ENCODE data around the gene EYS.

Gene EYS

DNA sequence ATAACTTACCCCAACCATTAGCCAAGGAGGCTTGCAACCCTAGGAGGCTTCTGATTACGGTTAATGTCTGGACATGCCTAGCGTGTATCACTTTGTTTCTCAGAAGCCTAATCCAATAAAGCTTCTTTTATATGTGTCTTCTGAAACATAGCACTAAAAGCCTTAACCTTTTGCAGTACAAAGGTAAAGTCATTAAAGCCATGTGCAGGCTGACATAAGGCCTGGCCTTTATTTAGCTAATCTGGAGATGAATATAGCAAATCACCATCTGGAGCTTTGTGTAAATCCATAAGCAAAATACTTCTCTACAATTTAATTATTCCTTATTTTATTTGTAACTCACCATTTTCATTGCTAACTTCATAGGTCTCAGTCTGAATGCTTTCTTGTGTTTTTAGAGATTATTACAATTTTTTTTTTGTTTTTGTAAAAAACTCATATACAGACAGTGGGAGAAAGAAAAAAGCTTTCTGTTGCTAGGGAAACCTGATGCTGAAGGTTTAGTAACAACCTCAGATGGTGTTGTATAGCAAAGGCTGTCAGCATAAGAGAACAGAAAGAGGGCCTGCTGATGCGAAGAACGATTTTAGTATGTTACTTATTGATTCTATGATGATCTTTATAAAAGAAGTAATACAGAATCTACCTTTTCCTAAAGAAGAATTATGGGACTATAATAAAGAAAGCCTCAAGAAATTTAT lies at the start of gene EYS:
Gene EYS, minus strand, starts transcription at position 101 of the 701 bp plus-strand sequence. CDS start 211,816 bp downstream, outside the sequence.
- no peak for DNase-seq (ENCODE audit: low spot score)

- DNase-seq (ENCODE audit: low spot score): no peak
These were observed 39.3 kb upstream of the EYS start for GRCh38 chr6:65746302-65746701.

DNA sequence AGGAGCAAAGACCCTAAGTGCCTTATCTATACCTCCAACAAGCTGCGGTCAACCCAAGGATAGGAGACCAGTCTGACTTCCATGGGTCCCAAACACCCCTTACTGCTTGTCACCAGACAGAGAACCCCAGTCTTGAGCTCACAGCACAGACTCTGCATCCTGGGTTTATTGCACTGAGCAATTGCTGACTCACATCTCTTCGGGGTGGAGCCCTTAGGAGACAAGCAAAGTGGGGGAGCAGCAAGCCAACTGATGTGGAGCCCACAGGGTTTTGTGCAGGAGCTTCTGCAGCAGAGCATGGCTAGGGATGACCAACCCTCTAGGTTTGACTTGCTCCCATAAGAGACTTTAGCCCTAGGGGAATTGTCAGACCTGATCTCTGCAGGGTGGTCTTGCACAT lies 38.6 kb upstream of the EYS start:
- DNase-seq (ENCODE audit: low spot score): no peak

DNA sequence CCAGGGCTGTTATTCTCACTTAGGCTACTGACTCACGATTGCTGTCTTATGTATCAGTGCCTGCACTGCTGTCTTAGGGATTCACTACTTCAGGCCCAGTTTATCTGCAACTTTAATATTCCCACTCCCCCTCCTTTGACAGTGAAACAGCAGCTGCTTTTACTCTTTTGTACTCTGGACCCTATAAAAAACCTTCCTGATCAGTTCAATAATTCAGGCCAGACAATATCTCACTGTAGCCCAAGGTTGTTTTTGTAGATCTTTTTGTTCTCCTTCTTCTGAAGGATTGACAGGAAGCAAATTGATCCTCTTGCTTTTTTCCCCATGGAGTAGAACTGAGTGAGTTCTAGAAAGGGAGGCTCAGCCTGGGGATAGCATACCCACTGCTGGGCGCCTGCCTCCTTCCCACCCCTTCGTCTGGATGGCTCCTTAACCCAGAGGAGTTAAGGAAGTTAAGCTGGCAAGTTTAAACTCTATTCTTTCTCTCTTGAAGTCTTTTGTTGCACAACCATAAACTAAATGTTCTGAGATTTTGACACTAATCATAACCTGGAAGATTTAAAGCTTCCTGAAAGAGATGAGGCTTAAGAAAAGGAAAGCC lies 22.0 kb upstream of the EYS start:
- no peak for DNase-seq (ENCODE audit: low spot score)

DNA sequence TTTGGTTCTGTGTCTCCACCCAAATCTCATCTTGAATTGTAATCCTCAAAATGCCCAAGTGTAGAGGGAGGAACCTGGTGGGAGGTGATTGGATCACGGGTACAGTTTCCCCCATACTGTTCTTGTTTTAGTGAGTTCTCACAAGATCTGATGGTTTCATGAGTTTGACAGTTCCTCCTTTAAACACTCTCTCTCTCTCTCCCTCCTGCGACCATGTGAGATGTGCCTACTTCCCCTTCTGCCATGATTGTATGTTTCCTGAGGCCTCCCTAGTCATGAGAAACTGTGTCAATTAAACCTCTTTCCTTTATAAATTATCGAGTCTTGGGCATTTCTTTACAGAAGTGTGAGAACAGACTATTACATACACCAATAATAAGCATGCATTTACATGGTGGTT lies 12.1 kb upstream of the EYS start:
- no peak for DNase-seq (ENCODE audit: low spot score)

DNA sequence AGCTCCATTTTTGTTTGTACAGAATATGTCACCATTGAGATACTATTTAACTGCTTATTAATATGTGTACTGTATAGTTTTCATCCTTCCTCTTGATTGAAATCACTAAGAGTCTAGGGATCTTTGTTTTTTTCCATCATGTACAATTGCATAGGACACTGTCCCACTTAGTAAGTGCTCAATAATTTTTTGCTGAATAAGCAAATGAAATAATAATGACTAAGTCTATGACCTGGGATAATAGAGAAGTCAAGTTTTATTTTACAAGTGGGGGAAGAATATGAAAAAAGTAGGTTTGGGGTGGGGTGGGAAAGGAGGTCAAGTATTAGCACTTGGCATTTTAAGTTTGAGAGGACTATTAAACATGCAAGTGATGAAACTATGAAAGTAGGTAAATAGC lies 4.5 kb upstream of the EYS start:
- no peak for DNase-seq (ENCODE audit: low spot score)

DNA sequence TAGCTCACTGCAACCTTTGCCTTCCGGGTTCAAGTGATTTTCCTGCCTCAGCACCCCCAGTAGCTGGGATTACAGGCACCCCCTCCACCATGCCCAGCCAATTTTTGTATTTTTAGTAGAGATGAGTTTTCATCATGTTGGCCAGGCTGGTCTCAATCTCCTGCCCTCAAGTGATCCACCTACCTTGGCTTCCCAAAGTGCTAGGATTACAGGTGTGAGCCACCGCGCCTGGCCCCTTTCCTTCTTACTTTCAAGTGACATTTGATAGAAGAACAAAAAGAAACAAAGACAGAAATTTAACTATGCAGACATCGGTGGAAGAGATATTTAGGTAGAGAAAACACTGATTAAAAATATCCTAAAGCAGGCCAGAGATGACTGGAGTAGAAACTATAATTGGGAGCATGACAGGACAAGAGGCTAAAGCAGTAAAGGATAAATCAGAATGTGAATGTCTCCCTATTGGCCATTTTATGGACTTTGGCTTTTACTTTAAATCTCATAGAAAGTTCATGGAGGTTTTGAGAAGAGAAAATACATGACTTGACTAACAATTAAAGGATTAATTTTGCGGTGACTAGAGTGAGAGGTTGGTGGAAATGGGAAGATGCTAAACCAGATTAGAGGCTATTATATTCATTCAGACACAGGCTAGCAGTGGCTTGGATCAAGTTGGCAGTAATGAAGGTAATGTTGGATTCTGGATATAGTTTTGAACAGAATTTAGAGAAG lies 2.2 kb upstream of the EYS start:
- DNase-seq (ENCODE audit: low spot score): no peak

DNA sequence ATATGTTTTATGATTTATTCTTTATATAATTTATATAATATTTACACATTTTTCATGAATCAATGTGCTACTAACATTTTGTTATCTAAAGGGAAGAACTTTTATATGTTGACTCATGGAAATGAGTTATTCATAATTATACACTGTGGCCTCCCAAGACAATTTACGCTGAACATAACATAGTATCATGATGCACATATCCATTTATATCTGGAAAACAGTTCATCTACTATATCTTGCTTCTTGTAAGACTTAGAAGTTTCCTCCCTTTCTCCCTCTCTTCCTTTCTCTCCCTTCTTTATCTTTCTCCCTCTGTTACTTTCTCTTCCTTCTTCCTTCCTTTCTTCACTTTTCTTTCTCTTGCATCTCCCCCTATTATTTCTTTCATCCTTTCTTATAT lies 1.1 kb upstream of the EYS start:
- DNase-seq (ENCODE audit: low spot score): no peak

DNA sequence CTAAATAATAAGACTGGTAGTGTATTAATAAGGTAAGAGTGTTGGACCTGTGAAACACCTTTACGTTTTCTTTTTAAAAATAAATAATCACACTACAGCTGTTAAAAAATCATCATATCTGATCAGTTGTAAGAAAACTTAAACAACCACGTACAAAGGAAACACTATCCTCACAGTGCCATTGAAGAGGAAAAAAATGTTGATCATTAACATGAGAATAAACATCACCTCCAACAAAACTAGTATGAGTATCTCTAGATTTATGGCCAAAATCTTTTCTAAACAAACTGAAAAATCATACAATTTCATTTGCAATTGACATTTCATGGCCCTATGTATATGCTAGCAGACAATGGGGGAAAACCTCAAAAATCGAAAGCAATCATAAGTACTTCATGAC lies 590 bp downstream of the EYS start:
- DNase-seq (ENCODE audit: low spot score): no peak

DNA sequence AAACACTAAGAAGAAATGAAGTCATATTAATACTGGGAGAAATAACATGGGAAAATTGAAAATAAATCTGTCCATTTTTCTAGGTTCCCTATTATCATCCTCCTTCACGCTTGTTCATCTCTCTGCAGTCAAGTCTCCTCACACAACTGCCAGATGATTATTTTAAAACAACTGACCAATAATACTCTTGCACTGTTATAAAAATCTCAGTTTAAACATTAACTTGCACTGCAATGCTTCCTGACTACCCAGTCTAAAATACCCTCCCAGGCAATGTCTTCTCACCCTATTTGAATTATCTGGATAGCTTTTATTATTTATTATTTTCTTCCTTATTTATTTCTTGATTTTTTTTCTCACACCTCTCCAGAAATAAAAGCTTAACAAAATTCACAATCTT lies 5.7 kb downstream of the EYS start:
- no peak for DNase-seq (ENCODE audit: low spot score)

GRCh38 chr6:65700561-65700960 lies 6.5 kb downstream of the EYS start:
- DNase-seq (ENCODE audit: low spot score): no peak

DNA sequence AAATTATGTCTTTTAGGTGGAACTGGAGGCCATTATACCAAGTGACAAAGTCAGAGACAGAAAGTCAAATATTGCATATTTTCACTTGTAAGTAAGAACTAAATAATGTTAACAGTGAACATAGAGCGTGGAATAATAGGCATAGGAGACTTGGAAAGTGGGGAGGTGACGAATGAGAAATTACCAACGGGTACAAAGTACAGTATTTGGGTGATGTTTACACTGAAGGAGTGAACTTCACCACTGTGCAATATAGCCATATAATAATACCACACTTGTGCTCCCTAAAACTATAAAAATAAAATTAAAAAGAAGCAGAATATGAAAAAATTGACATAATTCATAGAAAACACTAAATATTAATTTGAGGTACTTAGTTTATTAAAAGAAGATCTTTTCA lies 14.9 kb downstream of the EYS start:
- DNase-seq (ENCODE audit: low spot score): no peak

GRCh38 chr6:65680232-65680631 lies 26.8 kb downstream of the EYS start:
- no peak for DNase-seq (ENCODE audit: low spot score)

DNA sequence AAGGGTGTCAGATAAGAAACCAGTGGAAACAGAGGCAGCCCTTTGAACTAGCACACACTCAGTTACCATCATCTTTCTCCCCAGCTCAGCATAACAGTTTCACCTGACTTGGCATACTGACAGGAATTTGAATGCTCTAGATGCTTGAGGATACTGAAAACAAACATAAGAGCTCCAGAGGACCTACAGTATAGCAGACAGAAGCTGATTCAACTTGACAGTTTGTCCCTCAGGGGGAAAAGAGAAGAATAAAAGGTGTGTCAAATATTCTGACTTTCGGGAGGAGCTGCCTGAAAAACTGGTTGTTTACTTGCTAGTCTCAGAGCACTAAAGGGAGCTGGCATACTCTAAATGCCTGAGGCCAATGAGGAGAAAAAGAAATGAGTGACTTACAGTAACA lies 35.1 kb downstream of the EYS start:
- no peak for DNase-seq (ENCODE audit: low spot score)

GRCh38 chr6:65667916-65668656 lies 38.9 kb downstream of the EYS start:
- DNase-seq (ENCODE audit: low spot score): no peak

DNA sequence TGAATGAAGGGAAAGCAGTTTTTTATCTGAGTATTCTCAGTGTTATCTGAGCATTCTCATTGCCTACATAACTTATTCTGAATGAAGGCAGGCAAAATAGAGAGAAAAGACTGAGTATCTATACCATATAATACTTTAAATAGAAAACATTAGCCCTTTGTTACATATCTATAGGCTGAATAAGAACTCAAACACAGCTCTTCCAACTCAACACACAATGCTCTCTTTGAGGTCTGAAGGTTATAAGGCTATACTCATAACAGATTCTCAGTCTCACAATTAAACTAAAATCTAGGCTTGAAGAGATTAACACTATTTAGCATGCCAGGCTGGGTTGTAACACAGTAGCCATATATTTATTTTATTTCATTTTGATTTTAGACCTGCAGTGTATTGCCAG lies 56.9 kb downstream of the EYS start:
- DNase-seq (ENCODE audit: low spot score): no peak

- DNase-seq (ENCODE audit: low spot score): no peak
These were observed 57.6 kb downstream of the EYS start for GRCh38 chr6:65649392-65649791.

DNA sequence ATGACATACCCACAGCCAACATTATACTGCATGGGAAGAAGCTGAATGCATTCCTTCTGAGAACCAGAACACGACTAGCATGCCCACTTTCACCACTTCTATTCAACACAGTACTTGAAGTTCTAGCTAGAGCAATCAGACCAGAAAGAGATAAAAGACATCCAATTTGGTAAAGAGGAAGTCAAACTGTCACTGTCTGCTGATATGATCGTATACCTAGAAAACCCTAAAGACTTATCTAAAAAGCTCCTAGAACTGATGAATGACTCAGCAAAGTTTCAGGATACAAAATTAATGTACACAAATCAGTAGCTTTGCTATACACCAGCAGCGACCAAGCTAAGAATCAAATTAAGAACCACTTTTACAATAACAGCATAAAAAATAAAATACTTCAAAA lies 60.5 kb downstream of the EYS start:
- no peak for DNase-seq (ENCODE audit: low spot score)

- DNase-seq (ENCODE audit: low spot score): no peak
These were observed 64.2 kb downstream of the EYS start for GRCh38 chr6:65642776-65643175.

- DNase-seq (ENCODE audit: low spot score): peak; percentile 4
These were observed 68.8 kb downstream of the EYS start for GRCh38 chr6:65638047-65638831.

DNA sequence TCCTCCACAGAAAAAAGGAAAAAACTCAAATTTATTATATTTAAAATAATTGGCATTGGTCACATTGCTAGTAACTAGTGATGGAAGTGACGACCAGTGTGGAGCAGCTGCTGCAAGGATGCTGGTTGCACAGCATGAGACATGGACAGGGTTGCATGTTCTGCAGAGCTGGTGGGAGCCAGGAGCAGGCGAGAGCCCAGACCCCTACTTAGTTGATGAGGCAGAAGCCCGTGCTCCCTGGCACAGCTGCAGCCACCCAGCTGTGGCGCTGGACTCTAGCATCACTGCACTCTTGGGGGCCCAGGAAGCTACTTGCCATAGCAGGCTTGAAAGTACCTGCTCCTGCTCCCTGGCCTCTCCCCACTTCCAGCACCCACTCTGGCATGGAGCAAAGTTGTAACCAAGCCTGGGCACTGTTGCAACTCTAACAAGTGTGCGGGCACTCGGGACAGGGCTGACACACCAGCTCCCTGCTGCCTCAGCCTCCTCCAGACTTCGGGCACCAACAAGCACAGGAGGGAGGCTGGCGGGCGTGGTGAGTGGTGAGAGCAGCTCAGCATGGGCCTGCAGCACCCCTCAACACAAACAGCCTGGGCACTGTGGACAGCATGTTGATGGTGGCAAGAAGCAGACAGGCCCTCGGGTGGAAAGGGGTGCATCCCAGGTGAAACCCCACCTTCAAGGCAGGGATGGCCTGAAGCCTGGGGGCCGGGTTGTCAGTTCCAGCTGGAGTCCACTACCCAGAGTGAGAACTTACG lies 69.6 kb downstream of the EYS start:
- DNase-seq (ENCODE audit: low spot score): no peak

All from GM03348 (cell line).